Measurements from ENCODE around the gene GLRX.

Gene GLRX

DNA sequence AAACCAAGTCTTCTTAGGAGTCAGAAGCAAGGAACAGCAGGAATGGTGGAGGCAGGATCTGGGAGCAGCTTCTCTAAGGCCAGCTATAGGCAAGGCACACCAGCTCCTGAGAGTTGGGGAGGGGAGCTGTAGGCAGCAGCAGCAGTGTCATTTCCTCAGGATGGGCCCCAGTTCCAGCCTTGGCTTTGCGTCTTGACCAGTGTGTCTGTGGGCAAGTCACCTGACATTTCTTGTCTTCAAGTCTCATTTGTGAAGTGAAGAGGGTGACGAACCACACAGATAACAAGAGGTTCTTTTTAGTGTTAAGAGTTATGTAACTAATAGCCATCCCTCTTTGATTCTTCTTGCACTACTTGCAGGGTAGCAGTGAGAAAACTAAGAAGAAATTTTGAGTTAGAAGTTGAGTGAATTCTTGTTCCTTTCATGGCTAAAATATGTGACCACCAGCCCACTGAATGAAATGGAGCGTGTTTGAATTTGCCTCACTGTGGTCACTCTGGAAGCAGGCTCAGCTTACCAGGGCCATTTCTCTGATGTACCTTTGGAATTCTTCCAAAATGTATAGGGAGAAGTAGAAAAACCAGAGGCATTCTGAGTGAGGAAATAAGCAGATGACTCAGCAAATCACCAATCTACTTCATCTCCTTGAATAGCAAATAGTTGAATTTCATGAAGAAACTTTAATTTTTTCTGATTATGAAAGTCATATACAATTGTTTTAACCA is 49.0 kb downstream of the GLRX start:
- no peak for DNase-seq

DNA sequence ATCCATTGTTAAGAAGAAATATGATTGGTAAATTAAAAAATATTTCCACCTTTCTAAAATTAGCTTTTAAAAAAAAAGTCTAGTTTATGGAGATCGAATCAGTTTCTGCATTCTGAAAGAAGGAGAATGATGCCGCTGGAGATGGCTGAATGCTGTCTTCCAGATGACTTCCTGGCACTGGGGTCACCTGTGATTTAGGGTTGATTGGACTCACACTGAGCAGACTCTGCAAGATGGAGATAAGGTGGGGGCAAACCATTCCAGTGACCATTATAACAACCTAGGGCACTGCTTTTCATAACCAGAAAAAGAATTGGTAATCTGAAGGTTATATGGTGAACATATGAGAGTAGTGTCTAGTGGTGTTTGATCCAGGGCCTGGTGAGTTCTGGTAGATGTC is 50.6 kb downstream of the GLRX start:
- no peak for DNase-seq

DNA sequence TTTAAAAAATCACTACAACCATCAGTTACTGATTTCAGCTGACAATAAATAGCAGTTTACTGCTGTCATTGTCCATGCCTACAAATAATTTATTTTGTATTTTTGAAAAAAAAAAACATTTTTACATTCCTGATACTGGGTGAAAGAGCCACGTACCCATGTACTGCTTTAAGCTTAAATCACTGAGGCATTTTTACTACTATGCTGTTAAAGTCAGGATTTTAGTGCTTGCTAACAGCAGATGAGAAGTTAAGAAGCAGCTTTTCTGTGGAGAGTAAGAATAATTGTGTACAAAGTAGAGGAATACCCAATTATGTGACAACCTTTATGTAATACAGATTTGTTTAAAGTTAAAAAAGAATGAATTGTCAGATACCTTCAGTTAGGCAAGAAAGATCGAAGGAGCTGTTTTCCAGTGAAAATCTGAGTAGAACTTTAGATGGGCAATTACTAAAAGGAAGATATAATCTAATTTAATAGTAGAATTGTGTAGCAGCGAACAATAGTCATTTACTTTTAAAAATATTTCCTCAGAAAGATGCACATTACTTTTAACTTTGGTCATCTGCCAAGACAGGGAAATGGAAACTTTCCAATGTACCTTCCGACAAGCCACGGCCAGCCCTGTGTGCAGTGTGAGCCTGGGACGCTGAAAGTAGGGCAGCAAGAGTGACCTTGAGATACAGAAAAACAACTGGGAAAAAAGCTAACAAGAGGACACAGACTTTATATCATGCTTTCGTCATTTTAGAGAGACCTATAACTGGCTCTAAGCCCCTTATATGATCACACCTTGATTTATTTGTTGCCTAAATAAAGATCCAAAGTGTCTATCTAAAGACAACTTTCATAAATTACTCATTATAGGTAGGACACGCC is 51.5 kb downstream of the GLRX start:
- DNase-seq: no peak

DNA sequence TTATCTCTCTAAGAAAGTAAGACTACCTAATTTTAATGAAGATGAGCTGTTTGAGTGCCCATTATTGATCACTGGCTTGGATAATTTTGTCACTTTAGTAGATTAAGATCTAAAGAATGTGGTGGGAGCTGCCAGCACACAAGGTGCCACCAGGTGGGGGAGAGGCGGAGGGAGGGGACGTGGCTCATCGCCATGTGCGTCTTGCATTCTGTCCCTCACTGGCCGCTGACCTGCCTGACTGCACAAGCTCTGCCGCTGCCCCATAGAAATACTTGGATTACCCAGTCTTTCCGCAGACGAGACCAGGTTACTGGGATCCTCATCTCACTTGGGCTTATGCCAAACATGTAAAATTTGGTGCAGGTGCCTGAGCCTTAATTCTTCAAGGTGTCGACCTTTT is 53.8 kb downstream of the GLRX start:
- DNase-seq: no peak

DNA sequence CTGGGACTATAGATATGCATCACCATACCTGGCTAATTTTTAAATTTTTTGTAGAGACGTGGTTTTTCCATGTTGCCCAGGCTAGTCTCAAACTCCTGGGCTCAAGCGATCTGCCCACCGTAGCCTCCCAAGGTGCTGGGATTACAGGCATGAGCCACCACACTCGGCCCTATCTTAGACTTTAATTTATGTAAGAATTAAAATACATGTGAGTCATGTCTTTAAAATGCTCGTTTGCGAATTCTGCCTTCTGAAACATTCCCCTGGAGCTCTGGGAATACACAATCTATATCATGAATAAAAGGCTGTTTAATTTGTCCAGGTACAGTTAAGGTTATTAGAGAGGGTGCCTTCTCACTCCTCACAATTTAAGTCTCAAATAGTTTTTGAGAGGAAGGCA is 58.6 kb downstream of the GLRX start:
- no peak for DNase-seq

All from NCI-H1105 (cell line).